GM18873 (cell line): ENCODE measurements around the gene HIVEP3.

ENCODE experiments used
- ATAC-seq: cut with Tn5 transposase; IDR thresholded peaks from one replicate; pipeline ENCODE4 v1.9.1; 2021; ENCODE audit warnings: mild to moderate bottlenecking, moderate library complexity, moderate number of reproducible peaks; ENCODE audit not compliant: unreplicated experiment, low FRiP score

HIVEP3 gene

GRCh38 chr1:41678111-41678878 lies 240.4 kb downstream of the HIVEP3 start:
- ATAC-seq = no peak

- no peak for ATAC-seq
These were observed 241.1 kb downstream of the HIVEP3 start for GRCh38 chr1:41677620-41678019.

- no peak for ATAC-seq
These were observed 243.3 kb downstream of the HIVEP3 start for GRCh38 chr1:41675401-41675800.

GRCh38 chr1:41674522-41674921 lies 244.2 kb downstream of the HIVEP3 start:
- no peak for ATAC-seq

GRCh38 chr1:41673806-41674205 lies 244.9 kb downstream of the HIVEP3 start:
- ATAC-seq = no peak

- no peak for ATAC-seq
These were observed 245.3 kb downstream of the HIVEP3 start for GRCh38 chr1:41673378-41673777.

- ATAC-seq = no peak
These were observed 245.9 kb downstream of the HIVEP3 start for GRCh38 chr1:41672641-41673361.

GRCh38 chr1:41672173-41672572 lies 246.5 kb downstream of the HIVEP3 start:
- ATAC-seq = no peak

GRCh38 chr1:41671116-41671755 lies 247.5 kb downstream of the HIVEP3 start:
- ATAC-seq = no peak

GRCh38 chr1:41670217-41670957 lies 248.3 kb downstream of the HIVEP3 start:
- no peak for ATAC-seq

- ATAC-seq = no peak
These were observed 249.8 kb downstream of the HIVEP3 start for GRCh38 chr1:41668967-41669366.

GRCh38 chr1:41668054-41668660 lies 250.6 kb downstream of the HIVEP3 start:
- ATAC-seq = no peak

GRCh38 chr1:41666981-41667631 lies 251.6 kb downstream of the HIVEP3 start:
- peak; percentile 53 for ATAC-seq

- no peak for ATAC-seq
These were observed 252.5 kb downstream of the HIVEP3 start for GRCh38 chr1:41665962-41666917.

- no peak for ATAC-seq
These were observed 253.7 kb downstream of the HIVEP3 start for GRCh38 chr1:41664861-41665640.

GRCh38 chr1:41663671-41664400 lies 254.9 kb downstream of the HIVEP3 start:
- no peak for ATAC-seq

GRCh38 chr1:41662765-41663437 lies 255.8 kb downstream of the HIVEP3 start:
- no peak for ATAC-seq
